ENCODE results near the gene TNRC18. TPM values are rescaled to one million over a fixed set of nuclear protein-coding genes. Genes with fewer than 3 reads are reported as not detected.

Gene TNRC18
- total and polyA plus RNA-seq, 7 donors = 5.9 to 27.9 (median 18.5) TPM

- no peaks in the 10 kb centered on the region for H3K36me3 ChIP-seq (ENCODE audit: insufficient read depth in 1 of 2, low read depth in 1 of 2)
- WGBS, 3 donors = 94 to 98% (median 97%) methylated on average over 6 of the region's 6 CpGs
- H3K4me1 ChIP-seq = peaks cover 3% of the 10 kb centered on the region
- no peaks in the 10 kb centered on the region for H3K27me3 ChIP-seq (ENCODE audit: insufficient read depth in 3 of 3, low read length in 2 of 3)
- H3K4me3 ChIP-seq = no peak overlapping the region
- H3K27ac ChIP-seq = no peak overlapping the region
- no peak for TF ChIP-seq CTCF (IDR thresholded peaks at IDR 0.05)
- H3K9me3 ChIP-seq = no peaks in the 10 kb centered on the region
- ATAC-seq (no peak), DNase-seq (no peak)
- intact Hi-C loops (cut with DNase I) = no loop called here
Observed at GRCh38 chr7:5437348-5437892, 13.8 kb upstream of the TNRC18 start.

- Histone ChIP-seq H3K27me3 (ENCODE audit: insufficient read depth in 3 of 3, low read length in 2 of 3) (no peaks in the 10 kb centered on the region), H3K27ac (no peak overlapping the region), H3K9me3 (no peaks in the 10 kb centered on the region), H3K4me1 (peaks cover 3% of the 10 kb centered on the region), H3K4me3 (no peak overlapping the region), H3K36me3 (ENCODE audit: insufficient read depth in 1 of 2, low read depth in 1 of 2) (no peaks in the 10 kb centered on the region)
- no peak for TF ChIP-seq CTCF (IDR thresholded peaks at IDR 0.05)
- ATAC-seq (no peak), DNase-seq (no peak)
- 94 to 96% (median 95%) methylated on average over 5 of the region's 5 CpGs for WGBS, 3 donors
- intact Hi-C loops (cut with DNase I) = no loop called here
Observed at GRCh38 chr7:5436003-5436678, 12.5 kb upstream of the TNRC18 start.

- Histone ChIP-seq H3K27ac (no peak overlapping the region), H3K27me3 (ENCODE audit: insufficient read depth in 3 of 3, low read length in 2 of 3) (no peaks in the 10 kb centered on the region), H3K4me1 (peaks cover 3% of the 10 kb centered on the region), H3K9me3 (no peaks in the 10 kb centered on the region), H3K36me3 (ENCODE audit: insufficient read depth in 1 of 2, low read depth in 1 of 2) (no peaks in the 10 kb centered on the region), H3K4me3 (no peak overlapping the region)
- DNase-seq (no peak), ATAC-seq (no peak)
- intact Hi-C loops (cut with DNase I) = no loop called here
- TF ChIP-seq CTCF (IDR thresholded peaks at IDR 0.05) = no peak
- WGBS, 3 donors = 93 to 98% (median 95%) methylated on average over 12 of the region's 12 CpGs
Observed at GRCh38 chr7:5435291-5436002, 11.8 kb upstream of the TNRC18 start.

GRCh38 chr7:5433181-5433580 lies 9.5 kb upstream of the TNRC18 start:
- TF ChIP-seq CTCF (IDR thresholded peaks at IDR 0.05) = no peak
- Histone ChIP-seq H3K27me3 (ENCODE audit: insufficient read depth in 3 of 3, low read length in 2 of 3) (no peaks in the 10 kb centered on the region), H3K4me1 (peaks cover 14% of the 10 kb centered on the region), H3K36me3 (ENCODE audit: insufficient read depth in 1 of 2, low read depth in 1 of 2) (no peaks in the 10 kb centered on the region), H3K9me3 (no peaks in the 10 kb centered on the region), H3K27ac (no peak overlapping the region), H3K4me3 (no peak overlapping the region)
- WGBS, 3 donors = 93 to 96% (median 94%) methylated on average over 3 of the region's 3 CpGs
- intact Hi-C loops (cut with DNase I) = no loop called here
- no peak for DNase-seq
- no peak for ATAC-seq

Measured in psoas muscle (tissue), 8 donors.